ENCODE results near the gene EHBP1.

- no peak for TF ChIP-seq EZH2 (IDR thresholded peaks at IDR 0.05; ENCODE audit: low read depth, unreplicated experiment)
- no peak for TF ChIP-seq CTCF (conservative IDR thresholded peaks at IDR 0.05; ENCODE audit: low read depth in 2 of 2)
- no peak for TF ChIP-seq CREB1 (CRISPR knock-in tag; IDR thresholded peaks at IDR 0.05; ENCODE audit: low read depth)
- no peak for TF ChIP-seq REST (IDR thresholded peaks at IDR 0.05; ENCODE audit: unreplicated experiment)
These were observed 286.1 kb downstream of the EHBP1 start for GRCh38 chr2:62991605-62992004.

Data from GM23338 (cell line).